NCI-H2107 treated with DMSO at 0.1 percent for 48 hours (cell line): ENCODE results near the gene SLCO3A1.

ENCODE experiments used
- DNase-seq: peaks from one replicate; lab custom pipeline; 2025; ENCODE audit not compliant: unreplicated experiment; lab: John Stamatoyannopoulos, UW

The SLCO3A1 gene

DNA sequence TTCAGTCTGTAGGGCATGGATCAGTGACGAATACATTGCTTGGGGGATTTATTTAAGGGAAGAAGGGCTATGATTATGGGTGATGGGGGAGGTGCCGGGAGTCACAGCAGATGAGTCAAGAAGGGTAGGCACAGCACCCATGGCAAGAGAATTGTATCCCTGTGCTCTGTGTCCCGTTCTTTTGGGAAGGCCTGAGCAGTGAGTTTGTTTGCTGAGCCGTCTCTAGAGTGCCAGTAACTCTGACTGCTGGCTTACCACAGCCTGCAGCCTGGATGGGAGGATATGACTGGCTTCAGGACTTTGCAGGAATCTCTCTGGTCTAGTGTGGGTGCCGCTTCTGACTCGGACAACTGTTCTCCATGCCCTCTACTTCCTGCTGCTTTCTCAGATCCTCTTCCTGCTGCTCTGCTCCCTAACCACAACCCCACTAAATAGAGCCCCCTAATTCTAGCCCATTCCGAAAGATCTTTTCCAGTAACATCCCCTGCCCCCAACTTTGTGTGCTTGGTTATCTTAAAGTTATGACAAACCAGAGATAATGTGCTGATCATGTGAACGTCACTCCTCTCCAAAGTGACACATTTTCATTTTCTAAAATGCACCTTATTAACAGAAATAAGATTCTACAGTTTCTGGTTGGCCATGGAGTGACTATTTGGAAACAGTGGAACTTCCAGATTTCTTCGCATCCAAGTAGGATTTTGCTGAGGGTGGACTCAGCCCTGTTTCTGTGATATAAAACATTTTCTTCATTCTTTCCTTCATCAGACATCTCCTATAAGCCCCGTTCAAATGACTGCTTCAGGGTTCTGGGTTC is 239.0 kb downstream of the SLCO3A1 start:
- DNase-seq: no peak

DNA sequence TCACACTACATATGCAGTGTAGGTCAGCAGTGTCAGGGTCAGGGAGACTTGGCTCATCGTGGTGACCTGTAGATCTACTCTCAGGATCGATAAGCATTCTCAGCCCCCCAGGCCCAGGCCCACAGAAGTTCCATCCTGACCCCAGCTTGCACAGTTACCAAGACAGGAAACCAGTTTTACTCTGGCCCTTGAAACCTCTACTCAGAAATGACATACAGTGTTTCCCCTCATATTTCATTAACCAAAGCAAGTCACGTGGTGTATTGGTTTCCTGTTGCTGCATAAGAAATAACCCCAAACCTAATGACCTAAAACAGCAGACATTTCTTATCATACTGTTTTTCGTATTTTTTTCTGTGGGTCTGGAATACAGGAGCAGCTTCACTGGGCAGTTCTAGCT is 242.2 kb downstream of the SLCO3A1 start:
- no peak for DNase-seq

DNA sequence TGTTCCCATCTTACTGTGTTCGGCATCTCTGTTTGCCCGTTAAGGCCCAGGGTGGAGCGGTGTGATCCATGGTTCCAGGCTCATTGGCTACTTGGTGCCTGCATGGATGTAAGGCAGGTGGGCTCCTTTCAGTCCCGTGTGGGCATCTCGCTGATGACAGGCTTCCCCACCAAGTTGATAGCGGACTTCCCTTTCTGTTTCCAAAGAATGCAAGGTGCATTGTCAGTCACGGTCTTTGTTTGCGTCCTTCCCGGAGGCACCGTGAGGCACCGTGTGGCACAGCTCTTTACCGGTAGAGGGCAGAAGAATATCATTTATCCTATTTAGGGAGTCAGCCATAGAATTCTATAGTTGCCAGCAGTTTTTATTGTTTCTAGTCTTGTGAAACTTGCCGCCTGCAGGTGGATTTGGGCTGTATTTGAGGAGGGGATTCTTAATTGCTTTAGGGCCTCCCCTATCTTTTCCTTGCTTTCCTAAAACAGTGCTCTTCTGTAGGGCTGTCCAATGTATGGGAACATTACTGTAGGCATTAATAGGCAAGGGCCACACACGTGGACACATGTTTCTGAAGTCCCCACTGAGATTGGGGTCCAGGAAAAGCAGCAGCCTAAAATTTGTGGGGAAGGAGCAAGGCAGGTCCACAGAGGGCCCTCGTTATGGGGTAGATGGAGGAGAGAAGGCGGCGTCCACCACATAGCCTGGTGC is 244.1 kb downstream of the SLCO3A1 start:
- DNase-seq: peak; percentile 55

DNA sequence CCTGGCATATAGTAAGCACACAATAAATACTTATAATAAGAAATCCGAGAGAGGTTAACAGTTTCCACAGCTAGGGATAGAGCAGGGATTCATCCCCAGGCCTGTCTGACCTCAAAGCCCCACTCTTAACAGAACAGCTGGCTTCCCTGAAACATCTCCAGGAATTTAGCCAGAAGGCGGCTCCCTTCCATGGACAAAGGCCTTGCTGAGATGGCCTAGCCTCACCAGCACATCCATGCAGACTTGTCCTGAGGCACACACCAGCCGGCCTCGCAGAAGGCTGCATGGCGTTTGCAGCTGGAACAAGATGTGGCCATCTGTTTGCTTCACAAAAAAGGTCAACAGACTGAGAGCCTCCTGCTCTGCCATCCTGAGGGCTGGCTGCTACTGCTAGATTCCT is 245.4 kb downstream of the SLCO3A1 start:
- no peak for DNase-seq

DNA sequence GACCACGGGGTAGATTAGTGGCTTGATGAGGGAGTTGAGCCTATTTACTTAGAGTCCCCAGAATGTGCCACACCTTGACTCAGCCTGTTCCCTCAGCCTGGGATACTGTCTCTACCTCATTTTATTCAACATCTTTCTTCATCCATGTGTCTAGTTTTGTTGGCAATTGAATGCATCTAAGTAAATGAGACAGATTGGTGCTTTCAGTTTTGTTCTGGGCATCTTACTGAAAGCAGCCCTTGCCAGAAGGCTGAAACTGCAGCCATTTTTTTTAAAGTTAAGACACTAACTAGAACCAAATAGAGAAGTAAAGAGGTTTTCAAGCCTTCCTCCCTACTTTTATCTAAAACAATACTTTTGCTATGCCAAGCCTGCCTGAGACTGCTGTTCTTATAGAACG is 246.8 kb downstream of the SLCO3A1 start:
- no peak for DNase-seq

DNA sequence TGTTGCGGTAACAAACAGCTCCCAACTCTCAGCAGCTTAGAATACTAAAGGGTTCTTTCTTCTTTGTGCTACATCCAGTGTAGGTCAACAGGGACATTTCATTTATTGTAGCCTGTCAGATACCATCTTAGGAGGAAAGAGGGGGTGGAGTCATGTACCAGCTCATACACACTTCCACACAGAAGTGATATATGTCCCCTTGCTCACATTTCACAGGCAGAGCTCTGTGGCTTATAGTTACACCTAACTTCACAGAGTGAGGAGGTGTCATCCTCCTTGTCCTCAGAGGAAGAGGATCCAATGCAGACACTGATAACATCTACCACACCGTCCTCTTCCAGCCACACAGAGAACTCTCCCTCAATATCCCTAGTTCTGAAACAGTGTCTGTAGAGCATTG is 247.2 kb downstream of the SLCO3A1 start:
- DNase-seq: no peak

DNA sequence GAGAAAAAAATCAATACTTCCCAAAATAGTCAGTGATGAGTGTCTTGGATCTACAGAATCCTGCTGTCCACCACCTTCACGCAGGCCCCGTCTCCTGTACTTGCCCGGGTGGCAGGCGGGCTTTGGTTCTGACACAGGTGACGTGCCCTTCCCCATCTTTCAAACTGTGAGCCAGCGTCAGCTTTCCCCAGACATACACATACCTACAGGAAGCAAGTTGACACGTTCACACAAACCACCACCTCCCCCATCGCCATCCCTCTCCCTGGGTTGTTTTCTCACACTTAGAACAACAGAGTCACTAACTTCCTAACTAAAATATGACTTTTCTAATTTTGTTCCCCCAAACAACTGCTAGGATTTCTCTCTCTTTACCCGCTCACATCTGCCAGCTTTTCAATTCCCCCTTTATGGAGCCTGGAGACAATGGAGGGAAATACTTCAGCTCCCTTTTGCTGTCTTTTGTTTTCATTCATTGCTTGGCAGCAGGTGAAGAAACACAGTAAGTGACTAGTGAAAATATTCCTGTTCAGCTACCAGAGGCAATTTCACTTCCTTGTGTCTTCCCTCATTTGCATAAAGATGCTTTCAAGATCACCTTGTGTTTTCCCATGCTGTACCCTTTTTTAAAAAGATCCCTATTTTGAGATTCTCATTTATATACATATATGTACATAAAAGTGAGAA is 248.3 kb downstream of the SLCO3A1 start:
- DNase-seq: peak; percentile 30

DNA sequence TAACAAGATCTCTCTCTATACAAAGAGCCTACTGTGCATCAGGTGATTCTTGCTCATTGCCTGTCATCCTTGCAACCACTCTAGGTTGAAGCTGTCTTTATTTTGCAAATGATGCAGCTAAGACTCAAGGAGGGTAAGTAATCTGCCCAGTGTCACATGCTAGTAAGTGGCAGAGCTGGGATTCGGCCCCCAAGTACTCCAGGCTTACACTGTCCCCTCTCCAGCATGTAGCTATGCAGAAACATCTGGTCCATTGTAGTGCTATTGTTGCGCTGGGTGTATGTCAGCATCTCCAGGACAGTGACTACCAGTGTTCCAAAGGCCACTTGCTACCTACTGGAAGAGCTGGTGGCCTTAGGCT is 248.9 kb downstream of the SLCO3A1 start:
- no peak for DNase-seq

DNA sequence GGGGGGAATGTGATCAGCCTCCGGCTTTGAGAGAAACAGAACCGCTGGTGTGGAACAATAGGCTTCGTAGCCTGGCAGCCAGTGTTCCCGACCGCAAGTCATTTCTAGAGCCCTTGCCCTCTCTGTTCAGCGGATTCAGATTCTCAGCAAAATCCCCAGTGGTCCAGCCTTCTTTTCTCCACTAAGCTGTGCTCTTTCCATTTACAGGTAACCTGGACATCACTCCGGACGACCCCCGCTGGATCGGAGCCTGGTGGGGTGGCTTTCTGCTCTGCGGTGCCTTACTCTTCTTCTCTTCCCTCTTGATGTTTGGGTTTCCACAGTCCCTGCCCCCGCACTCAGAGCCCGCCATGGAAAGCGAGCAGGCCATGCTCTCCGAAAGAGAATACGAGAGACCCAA is 250.6 kb downstream of the SLCO3A1 start:
- peak; percentile 11 for DNase-seq

DNA sequence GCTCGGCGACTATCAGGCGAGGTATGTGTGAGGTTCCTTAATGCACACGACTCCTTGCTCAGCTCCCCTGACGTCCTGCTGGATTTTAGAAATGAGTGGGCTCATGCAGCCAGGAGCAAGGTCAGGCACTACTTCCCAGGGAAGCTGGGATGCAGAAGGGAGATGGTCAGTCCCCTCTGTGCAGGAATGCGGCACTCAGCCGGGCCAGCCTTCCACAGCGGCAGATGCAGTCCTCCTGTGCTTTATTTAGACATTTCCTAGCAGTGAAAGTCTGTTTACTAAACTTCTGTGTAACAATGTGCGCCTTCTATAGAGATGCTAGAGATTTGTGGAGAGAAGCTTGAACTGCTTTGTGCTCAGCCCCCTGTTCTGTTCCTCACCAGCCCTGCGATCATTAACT is 252.1 kb downstream of the SLCO3A1 start:
- DNase-seq: no peak

DNA sequence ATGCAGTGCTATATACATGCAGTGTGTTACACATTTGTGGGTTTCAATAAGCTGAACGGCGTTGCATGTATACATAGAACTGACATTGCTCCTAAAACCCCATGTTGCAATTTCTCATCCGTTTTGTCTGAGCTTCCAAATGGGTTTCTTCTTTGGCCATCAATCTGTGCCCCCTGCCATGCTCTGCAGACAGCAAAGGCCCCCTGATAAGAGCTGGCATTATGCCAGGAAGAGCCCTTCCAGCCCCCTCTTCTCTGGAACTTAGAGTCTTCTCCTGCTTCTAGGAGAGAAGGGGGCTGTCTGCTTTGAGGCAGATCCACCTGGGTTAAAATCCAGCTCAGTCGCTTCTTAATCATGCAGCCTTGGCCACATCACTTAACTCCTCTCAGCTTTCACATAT is 254.0 kb downstream of the SLCO3A1 start:
- DNase-seq: no peak

DNA sequence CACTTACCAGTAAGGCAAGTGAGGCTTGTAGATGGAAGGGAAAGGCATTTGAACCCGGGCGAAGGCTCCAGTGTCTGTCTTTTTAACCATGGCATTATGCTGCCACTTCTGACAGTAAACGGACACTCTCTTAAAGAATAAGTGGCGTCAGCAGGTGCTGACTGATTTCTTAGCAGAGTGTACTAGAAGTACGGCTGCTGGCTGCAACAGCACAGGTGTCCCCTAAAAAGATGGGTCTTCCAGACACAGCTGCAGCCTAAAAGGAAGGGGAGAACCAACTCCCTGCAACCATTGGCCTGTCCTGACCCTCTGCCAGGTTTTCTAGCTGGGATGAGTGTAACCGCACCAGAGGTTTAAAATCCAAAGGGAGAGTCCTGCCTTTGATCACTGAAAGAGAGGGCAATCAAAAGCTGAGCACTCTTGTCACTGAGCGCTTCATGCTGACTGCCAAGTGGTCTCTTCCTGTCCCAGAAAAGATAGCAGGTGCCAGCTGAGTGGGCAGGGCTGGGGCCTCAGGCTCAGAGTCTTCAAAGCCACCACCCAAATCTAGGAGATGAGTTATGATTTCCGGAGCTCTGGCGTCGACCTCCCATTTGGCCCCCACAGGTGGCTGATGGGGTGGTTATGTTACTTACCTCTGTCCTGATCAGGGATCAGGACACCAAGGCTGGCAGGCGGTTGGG is 255.8 kb downstream of the SLCO3A1 start:
- DNase-seq: peak; percentile 84

DNA sequence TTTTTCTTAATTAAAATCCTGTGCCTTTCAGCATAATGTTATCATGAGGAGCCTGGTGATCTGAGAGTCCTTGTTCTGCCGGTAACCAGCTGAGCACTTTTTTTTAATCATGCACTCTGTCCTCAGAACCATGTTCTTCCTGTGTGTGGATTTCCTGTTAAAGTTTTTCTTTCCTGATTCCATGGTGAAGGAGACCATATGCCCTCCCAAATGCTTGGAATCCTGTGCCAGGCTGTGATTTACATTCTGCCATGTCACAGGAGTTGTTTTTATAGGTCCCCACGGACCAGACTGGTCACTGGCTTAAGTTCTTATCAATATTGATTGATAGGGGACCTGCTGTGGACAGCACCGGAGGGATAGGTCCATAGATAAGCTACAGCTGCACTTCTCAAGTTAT is 257.8 kb downstream of the SLCO3A1 start:
- no peak for DNase-seq

DNA sequence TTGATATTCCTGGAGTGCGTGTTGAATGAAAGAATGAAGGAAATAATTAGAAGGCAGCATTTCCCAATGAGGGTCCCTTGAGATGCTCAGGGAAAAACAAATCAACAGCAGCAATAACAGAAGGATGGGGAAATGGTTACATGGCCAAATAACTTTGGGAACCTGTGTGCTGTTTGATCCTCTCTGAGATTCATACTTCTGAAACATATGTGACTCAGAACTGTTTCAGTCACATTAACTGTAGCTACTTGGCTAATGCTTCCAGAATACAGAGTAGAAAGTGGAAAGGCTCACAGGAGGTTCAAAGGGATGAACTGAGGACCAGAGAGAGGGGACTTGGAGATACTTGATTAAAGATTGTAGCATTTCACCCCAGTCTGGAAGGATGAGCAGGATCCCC is 258.2 kb downstream of the SLCO3A1 start:
- no peak for DNase-seq

DNA sequence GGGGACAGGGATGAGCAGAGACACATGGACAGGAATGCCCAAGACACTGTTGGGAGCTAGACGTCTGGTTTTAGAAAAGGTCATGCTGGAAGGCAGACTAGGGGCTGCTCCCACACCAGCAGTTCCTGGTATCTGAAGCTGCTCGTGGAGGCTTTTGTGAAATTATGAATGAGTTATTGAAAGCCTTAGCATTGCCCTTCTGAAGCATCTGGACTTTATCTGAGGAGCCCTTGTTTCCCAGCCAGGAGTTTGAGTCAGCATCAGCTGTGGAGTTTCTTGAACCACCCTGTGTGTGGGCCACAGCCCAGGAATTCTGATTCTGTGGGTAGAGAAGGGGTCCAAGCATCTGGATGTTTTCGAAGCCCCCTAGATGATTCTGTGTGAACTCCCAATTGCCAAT is 258.7 kb downstream of the SLCO3A1 start:
- DNase-seq: no peak

DNA sequence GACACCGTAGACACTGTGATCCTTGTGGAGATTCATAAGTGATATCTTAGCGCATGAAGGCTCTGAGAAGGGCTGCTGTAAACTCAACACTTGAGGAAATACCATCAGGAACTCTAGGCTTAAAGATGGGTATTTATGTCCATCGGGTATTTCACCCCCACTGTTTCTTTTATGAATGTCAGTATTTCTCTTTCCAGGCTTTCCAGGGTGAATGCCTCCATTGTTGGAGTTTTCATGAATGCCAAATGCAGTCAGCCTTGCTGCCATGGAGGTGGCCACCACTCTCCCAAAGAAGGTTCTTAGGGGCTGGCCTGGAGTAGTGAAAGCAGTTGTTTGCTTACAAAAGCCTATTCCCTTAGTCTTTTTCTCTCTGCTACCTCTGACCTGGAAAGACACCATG is 259.2 kb downstream of the SLCO3A1 start:
- DNase-seq: no peak

DNA sequence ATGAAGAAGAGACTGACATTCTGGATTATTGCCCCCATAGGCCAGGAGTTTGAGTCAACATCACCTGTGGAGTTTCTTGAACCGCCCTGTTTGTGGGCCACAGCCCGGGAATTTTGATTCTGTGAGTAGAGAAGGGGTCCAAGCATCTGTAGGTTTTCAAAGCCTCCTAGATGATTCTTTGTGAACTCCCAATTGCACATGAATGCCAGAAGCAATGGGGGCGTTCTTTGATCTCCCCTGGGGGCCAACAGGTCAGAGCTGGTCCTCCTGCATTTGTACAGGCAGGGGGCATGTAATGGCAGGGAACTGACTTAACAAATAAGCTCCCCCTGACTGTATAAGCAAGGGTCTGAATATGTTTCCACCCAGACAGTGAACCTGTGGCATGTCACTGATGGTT is 260.3 kb downstream of the SLCO3A1 start:
- DNase-seq: no peak

DNA sequence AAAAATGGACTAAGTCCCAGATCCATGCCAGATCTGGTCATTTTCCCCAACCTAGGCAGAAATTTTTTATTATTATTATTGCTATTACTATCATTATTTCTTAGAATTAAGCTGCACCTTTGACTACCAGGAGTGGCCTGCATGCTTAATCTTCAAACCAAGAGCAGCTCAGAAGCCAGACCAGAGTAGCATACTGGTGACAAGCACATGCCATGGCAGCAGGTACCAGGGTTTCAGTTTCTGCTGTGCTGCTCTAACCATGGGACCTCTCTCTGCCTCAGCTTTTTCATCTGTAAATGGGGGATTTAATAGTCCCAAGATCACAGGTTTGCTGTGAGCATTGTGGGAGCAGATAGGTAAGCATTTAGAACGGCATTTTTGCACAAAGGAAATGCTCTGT is 262.3 kb downstream of the SLCO3A1 start:
- no peak for DNase-seq

DNA sequence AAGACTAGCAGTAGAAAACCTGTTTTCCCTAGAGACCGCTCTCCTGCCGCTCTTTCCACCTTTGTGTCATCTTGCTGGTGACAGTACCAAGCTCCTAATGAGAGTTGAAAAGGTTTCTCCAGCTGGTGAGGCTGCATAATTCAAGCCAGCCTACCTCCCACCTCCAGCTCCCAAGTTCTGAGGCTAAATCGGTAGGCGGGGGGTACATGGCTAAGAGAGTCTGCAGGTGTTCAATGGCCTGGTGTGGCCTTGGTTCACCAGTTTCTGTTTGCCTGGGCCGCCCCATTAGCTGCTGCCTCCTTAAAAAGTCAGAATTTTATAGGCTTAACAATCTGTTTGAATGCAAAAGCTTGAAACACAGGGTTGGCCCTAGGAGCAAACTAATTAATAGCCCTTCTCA is 262.8 kb downstream of the SLCO3A1 start:
- no peak for DNase-seq

DNA sequence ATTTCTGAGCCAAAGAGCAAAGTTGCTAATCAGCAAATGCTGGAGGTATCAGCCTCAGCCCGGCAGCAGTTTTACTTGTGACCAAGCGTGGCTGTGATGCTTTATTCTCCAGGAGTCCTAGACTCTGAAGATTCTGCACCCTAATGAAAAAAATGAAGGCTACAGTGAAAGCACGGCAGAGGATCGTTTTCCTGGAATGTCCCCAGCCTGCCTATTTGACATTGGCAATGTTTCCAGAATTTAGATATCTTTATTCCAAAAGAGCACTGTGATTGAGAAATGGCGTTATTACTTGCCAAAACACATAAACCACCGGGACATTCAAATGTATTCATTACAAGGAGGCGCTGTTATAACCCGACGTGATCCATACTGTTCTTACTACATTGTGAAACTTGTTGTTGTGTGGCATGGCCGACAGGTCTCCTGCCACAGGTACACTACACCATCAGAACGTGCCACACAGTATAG is 263.8 kb downstream of the SLCO3A1 start:
- no peak for DNase-seq

DNA sequence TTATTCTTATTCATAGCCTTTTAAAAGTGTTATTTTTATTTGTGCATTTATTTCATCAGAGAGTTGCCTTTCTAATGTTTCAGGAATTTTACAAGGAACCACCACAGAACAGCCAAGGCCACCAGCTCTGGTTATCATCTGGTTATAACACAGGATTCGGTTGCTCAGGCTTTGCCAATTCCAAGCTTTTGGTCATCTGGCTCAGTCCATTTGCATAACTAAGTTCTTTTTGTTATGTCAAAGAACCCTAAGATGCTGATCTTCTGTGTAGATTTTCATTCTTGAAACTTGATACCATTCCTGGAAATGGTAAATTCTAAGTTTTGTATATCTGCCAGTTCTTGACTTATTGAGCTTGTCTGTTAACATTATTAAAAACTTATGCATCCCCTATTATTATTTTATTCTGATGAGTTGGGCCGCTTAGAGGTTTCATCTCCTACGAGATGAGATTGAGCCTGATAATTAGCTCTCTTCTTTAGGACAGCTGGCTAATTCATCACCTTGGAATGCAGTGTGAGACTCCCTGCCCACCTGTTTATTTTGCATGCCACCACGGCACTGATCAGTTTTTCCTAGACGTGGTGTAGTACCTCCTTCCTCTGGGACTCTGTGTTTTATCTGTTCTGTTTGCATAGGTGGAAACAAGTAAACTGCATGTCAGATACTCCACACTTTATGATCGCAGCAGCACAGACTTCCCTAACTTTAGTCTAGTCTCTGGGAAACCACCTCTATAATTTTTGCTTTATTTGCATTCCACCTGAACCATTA is 264.8 kb downstream of the SLCO3A1 start:
- no peak for DNase-seq
